ENCODE data around the gene DNAJC25.

Gene DNAJC25

DNA sequence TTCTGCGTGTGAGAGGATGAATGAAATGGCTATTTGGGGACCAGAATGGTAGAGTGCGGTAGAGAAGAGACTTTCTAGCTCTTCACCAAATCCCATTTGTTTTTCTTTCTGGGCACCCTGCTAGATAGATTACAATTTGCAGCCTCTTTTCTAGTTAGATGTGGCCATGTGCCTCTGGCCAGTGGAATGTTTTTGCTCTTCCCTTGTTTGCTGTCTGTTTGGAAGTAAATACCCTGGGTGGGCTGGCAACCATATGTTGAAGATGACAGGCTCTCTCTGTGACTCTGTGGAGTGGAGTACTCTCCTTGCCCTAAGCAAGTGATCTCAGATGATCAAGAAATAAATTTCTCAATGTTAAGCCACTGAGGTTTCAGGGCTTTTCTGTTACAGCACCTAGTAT lies 43.2 kb downstream of the DNAJC25 start:
- DNase-seq, result no peak

DNA sequence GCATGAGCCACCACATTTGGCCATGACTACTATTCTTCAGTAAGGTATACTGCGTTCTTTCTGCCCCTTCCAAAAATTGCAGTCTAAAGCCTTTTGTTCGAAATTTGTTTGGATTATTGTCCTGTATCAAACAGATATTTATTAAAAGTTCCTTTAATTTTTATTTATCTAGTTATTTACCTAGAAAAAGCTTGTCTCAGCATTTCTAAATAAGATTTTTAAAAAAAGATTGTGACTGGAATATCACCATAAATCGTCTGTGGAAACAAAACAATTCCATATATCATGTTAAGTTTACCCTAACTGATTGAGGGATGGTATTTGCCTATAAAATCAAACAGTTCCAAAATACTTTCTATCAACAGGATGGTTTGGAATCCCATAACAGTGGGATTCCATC lies 45.0 kb downstream of the DNAJC25 start:
- no peak for DNase-seq

DNA sequence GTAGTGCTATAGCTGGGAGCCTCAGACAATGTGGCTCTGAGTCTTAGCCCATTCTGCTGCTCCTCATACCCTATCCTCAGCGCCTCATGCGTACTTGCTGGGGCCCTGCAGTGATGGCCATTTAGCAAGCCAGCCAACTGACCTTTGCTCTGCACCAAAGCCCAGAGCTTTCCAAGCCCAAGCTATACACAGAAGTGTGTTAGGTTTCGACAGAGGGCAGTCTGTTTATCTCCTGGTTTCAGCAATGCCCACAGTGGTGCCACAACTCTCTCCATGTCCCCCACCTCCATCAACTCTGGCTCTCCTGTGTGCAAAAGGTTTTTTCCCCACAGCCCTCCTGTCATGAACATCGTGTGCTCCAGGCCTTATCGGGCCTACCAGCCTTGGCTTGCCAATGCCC lies 47.2 kb downstream of the DNAJC25 start:
- DNase-seq, result no peak

DNA sequence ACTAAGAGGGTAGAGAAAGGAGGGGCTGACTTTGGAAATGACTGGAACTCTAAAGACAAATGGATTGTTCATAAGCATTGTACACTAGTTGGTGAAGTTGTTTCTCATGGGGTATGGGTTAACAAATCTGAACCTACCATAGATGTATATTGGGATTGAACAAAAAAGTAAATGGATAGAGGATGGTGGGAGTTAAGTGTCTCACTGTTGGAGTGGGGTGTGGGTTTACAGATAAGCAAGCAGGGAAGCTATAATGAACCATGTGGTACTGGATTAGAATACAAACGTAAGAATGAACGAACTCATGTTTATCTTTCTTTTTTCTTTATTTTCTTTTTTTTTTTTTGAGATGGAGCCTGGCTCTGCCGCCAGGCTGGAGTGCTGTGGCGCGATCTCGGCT lies 48.1 kb downstream of the DNAJC25 start:
- DNase-seq, result no peak

DNA sequence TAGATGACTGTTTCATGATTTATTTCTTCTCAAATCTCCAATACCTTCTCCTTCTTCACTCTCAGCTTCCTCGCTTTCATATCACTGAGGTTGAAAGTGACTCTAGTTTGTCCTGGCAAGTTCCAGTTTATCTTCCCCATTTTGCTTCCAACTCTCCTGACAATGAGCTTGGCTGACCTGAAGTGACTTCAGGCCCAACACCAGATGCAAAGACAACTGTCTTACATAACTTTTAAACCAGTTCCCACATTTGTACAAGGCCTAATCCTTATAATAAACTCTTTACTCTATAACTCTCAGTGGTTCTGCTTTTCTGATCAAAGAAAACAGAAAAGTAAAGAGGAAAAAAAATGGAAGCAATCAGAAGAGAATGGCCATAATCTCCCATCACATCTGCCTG lies 52.3 kb downstream of the DNAJC25 start:
- no peak for DNase-seq

DNA sequence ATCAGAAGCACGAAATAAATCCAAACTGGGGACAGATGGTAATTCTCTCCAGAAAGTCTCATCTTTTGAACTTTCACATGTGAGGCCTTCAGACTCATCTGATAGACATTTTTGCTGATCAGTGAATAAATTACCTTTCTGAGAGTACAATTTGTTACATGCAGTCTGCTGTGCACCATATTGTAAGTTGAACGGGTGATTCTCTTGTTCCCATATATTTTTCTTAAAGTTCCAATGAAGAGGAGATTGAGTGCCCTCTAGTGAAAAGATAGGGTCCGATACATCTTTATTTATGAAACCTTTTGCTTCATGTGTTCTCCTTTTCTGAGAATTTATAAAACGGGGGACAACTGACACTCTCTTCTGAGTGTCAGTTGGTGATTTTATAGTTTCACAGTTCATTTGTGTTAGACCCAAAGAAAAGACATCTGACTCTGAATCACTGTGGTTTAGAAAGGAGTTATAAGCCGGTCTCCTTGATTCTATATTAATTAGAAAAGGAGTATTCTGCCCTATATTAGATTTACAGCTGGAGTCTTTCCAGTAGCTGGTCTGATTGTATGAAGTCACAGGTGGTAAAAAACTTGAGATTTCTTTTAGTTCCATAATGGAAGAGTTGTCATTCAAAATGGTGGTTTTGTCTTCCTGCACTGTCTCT lies 60.7 kb downstream of the DNAJC25 start:
- no peak for DNase-seq

DNA sequence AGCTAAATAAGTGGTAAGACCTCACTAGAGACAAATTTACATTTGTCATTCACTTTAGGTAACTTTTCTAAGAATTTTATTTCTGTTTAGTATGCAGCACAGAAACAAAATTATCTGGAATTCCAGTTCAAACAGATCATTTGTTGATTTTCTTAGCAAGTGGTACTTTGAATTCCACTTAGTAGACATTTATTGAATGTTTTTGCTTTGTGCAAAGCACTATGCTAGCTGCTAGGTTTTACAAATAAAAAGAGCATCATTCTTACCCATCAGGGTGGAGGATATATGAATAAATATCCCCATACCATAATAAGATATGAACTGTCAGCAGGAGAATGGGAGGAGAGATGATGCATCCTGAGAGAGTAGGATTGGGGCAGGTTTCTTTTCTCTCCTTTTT lies 65.7 kb downstream of the DNAJC25 start:
- DNase-seq, result no peak

DNA sequence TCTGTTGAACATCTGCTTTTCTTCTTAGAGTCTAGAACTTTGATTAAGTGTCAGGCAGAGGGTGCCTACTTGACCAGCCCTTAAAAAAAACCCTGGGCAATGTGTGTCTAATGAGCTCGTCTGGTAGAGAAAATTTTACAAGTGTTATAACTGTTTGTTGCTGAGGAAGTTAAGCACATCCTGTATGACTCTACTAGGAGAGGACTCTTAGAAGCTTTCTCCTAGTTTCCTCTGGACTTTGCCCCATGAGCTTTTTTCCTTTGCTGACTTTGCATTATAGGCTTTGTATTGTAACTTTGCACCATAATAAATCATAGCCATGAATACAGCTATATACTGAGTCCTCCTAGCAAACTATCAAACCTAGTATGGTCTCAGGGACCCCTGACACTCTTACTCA lies 69.6 kb downstream of the DNAJC25 start:
- DNase-seq, result no peak

Data from stimulated activated CD4-positive, alpha-beta T cell treated with anti-CD3 and anti-CD28 coated beads, Interleukin-1b, Interleukin-23, amount 100 ng/mL, for 48 hours (primary cell).